ENCODE measurements around the gene CEACAM5.

The CEACAM5 gene

DNA sequence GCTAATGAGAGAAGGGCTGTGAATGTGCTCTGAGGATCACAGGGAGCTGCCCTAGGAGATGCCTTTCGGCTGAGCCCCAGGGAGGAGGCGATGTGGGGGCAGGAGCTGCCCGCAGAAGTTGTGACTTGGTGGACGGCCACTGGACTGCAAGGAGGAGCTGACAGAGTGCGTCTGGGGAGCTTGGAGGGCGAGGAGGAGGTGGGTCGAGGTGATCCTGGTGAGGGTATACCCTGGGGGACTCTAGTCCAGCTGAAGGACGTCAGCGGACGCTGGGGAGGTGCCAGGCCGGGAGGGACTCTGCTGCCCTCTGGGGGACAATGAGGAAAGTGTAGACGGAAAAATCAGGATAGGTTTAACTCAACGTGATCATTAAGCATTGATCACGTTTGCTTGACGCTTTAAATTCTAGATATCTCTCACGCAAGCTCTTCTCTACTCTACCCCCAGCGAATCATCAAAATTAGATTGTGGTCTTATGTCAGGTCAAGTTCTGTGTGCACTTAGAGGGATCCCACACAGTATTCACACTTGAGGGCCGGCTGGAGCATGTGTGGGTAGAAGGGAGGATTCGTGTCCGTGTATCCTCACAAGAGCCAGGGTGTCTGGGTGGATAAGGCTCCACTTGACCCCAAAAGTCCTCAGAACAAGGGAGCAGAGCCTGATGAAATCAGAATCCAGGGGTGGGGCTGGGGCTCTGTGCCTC is 17.0 kb upstream of the CEACAM5 start:
- Histone ChIP-seq H3K27me3 (ENCODE audit: control insufficient read depth in 1 of 2, insufficient read depth in 2 of 2, low read length in 2 of 2) (peaks cover 4 to 11% of the 10 kb centered on the region in 2 donors), H3K9ac (ENCODE audit: low read length in 2 of 2) (no peak overlapping the region)

GRCh38 chr19:41694196-41694595 is 14.2 kb upstream of the CEACAM5 start:
- no peak overlapping the region for H3K4me3 ChIP-seq (ENCODE audit: low read length in 2 of 2)
- no peak overlapping the region for H3K9ac ChIP-seq (ENCODE audit: low read length in 2 of 2)
- H3K9me3 ChIP-seq (ENCODE audit: control insufficient read depth in 2 of 2, low read length in 2 of 2), result peaks cover 0 to 14% of the 10 kb centered on the region in 2 donors
- no peak overlapping the region for H3K27ac ChIP-seq (ENCODE audit: low read length)
- H3K27me3 ChIP-seq (ENCODE audit: control insufficient read depth in 1 of 2, insufficient read depth in 2 of 2, low read length in 2 of 2), result peaks cover 0 to 11% of the 10 kb centered on the region in 2 donors
- H3K36me3 ChIP-seq (ENCODE audit: control insufficient read depth in 2 of 2, insufficient read depth in 2 of 2, low read length in 2 of 2), result no peaks in the 10 kb centered on the region
- no peaks in the 10 kb centered on the region for H3K4me1 ChIP-seq (ENCODE audit: control insufficient read depth, insufficient read depth, low read length)

More for the DNA sequence above, 17.0 kb upstream of the CEACAM5 start:
- Histone ChIP-seq H3K27ac (ENCODE audit: low read length) (no peak overlapping the region), H3K9me3 (ENCODE audit: control insufficient read depth in 2 of 2, low read length in 2 of 2) (peaks cover 0 to 14% of the 10 kb centered on the region in 2 donors), H3K4me3 (ENCODE audit: low read length in 2 of 2) (no peak overlapping the region), H3K4me1 (ENCODE audit: control insufficient read depth, insufficient read depth, low read length) (no peaks in the 10 kb centered on the region), H3K36me3 (ENCODE audit: control insufficient read depth in 2 of 2, insufficient read depth in 2 of 2, low read length in 2 of 2) (no peaks in the 10 kb centered on the region)

GRCh38 chr19:41694831-41695635 is 13.4 kb upstream of the CEACAM5 start:
- Histone ChIP-seq H3K9ac (ENCODE audit: low read length in 2 of 2) (no peak overlapping the region), H3K27me3 (ENCODE audit: control insufficient read depth in 1 of 2, insufficient read depth in 2 of 2, low read length in 2 of 2) (peaks cover 0 to 16% of the 10 kb centered on the region in 2 donors), H3K27ac (ENCODE audit: low read length) (no peak overlapping the region), H3K9me3 (ENCODE audit: control insufficient read depth in 2 of 2, low read length in 2 of 2) (peaks cover 0 to 14% of the 10 kb centered on the region in 2 donors), H3K4me1 (ENCODE audit: control insufficient read depth, insufficient read depth, low read length) (no peaks in the 10 kb centered on the region), H3K4me3 (ENCODE audit: low read length in 2 of 2) (no peak overlapping the region), H3K36me3 (ENCODE audit: control insufficient read depth in 2 of 2, insufficient read depth in 2 of 2, low read length in 2 of 2) (no peaks in the 10 kb centered on the region)

DNA sequence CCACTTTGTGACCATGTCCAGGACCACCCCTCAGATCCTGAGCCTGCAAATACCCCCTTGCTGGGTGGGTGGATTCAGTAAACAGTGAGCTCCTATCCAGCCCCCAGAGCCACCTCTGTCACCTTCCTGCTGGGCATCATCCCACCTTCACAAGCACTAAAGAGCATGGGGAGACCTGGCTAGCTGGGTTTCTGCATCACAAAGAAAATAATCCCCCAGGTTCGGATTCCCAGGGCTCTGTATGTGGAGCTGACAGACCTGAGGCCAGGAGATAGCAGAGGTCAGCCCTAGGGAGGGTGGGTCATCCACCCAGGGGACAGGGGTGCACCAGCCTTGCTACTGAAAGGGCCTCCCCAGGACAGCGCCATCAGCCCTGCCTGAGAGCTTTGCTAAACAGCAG is 12.7 kb upstream of the CEACAM5 start:
- H3K36me3 ChIP-seq (ENCODE audit: control insufficient read depth in 2 of 2, insufficient read depth in 2 of 2, low read length in 2 of 2), result no peaks in the 10 kb centered on the region
- peaks cover 0 to 18% of the 10 kb centered on the region in 2 donors for H3K27me3 ChIP-seq (ENCODE audit: control insufficient read depth in 1 of 2, insufficient read depth in 2 of 2, low read length in 2 of 2)
- no peaks in the 10 kb centered on the region for H3K4me1 ChIP-seq (ENCODE audit: control insufficient read depth, insufficient read depth, low read length)
- H3K27ac ChIP-seq (ENCODE audit: low read length), result no peak overlapping the region
- no peak overlapping the region for H3K9ac ChIP-seq (ENCODE audit: low read length in 2 of 2)
- peaks cover 0 to 12% of the 10 kb centered on the region in 2 donors for H3K9me3 ChIP-seq (ENCODE audit: control insufficient read depth in 2 of 2, low read length in 2 of 2)
- no peak overlapping the region for H3K4me3 ChIP-seq (ENCODE audit: low read length in 2 of 2)

DNA sequence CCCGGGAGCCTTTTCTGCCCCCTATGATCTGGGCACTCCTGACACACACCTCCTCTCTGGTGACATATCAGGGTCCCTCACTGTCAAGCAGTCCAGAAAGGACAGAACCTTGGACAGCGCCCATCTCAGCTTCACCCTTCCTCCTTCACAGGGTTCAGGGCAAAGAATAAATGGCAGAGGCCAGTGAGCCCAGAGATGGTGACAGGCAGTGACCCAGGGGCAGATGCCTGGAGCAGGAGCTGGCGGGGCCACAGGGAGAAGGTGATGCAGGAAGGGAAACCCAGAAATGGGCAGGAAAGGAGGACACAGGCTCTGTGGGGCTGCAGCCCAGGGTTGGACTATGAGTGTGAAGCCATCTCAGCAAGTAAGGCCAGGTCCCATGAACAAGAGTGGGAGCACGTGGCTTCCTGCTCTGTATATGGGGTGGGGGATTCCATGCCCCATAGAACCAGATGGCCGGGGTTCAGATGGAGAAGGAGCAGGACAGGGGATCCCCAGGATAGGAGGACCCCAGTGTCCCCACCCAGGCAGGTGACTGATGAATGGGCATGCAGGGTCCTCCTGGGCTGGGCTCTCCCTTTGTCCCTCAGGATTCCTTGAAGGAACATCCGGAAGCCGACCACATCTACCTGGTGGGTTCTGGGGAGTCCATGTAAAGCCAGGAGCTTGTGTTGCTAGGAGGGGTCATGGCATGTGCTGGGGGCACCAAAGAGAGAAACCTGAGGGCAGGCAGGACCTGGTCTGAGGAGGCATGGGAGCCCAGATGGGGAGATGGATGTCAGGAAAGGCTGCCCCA is 11.8 kb upstream of the CEACAM5 start:
- Histone ChIP-seq H3K4me3 (ENCODE audit: low read length in 2 of 2) (no peak overlapping the region), H3K36me3 (ENCODE audit: control insufficient read depth in 2 of 2, insufficient read depth in 2 of 2, low read length in 2 of 2) (no peaks in the 10 kb centered on the region), H3K27me3 (ENCODE audit: control insufficient read depth in 1 of 2, insufficient read depth in 2 of 2, low read length in 2 of 2) (peaks cover 3 to 16% of the 10 kb centered on the region in 2 donors), H3K27ac (ENCODE audit: low read length) (no peak overlapping the region), H3K9me3 (ENCODE audit: control insufficient read depth in 2 of 2, low read length in 2 of 2) (peaks cover 0 to 7% of the 10 kb centered on the region in 2 donors), H3K9ac (ENCODE audit: low read length in 2 of 2) (no peak overlapping the region), H3K4me1 (ENCODE audit: control insufficient read depth, insufficient read depth, low read length) (no peaks in the 10 kb centered on the region)

DNA sequence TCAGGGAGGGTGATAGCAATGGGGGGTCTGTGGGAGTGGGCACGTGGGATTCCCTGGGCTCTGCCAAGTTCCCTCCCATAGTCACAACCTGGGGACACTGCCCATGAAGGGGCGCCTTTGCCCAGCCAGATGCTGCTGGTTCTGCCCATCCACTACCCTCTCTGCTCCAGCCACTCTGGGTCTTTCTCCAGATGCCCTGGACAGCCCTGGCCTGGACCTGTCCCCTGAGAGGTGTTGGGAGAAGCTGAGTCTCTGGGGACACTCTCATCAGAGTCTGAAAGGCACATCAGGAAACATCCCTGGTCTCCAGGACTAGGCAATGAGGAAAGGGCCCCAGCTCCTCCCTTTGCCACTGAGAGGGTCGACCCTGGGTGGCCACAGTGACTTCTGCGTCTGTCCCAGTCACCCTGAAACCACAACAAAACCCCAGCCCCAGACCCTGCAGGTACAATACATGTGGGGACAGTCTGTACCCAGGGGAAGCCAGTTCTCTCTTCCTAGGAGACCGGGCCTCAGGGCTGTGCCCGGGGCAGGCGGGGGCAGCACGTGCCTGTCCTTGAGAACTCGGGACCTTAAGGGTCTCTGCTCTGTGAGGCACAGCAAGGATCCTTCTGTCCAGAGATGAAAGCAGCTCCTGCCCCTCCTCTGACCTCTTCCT is 11.1 kb upstream of the CEACAM5 start:
- Histone ChIP-seq H3K36me3 (ENCODE audit: control insufficient read depth in 2 of 2, insufficient read depth in 2 of 2, low read length in 2 of 2) (no peaks in the 10 kb centered on the region), H3K9ac (ENCODE audit: low read length in 2 of 2) (no peak overlapping the region), H3K4me1 (ENCODE audit: control insufficient read depth, insufficient read depth, low read length) (no peaks in the 10 kb centered on the region), H3K27ac (ENCODE audit: low read length) (no peak overlapping the region), H3K9me3 (ENCODE audit: control insufficient read depth in 2 of 2, low read length in 2 of 2) (peaks cover 0 to 3% of the 10 kb centered on the region in 2 donors), H3K4me3 (ENCODE audit: low read length in 2 of 2) (no peak overlapping the region), H3K27me3 (ENCODE audit: control insufficient read depth in 1 of 2, insufficient read depth in 2 of 2, low read length in 2 of 2) (peaks cover 3 to 14% of the 10 kb centered on the region in 2 donors)

DNA sequence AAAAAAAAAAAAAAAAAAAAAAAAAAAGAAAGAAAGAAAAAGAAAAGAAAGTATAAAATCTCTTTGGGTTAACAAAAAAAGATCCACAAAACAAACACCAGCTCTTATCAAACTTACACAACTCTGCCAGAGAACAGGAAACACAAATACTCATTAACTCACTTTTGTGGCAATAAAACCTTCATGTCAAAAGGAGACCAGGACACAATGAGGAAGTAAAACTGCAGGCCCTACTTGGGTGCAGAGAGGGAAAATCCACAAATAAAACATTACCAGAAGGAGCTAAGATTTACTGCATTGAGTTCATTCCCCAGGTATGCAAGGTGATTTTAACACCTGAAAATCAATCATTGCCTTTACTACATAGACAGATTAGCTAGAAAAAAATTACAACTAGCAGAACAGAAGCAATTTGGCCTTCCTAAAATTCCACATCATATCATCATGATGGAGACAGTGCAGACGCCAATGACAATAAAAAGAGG is 9.6 kb upstream of the CEACAM5 start:
- no peak overlapping the region for H3K27ac ChIP-seq (ENCODE audit: low read length)

GRCh38 chr19:41699231-41699967 is 9.0 kb upstream of the CEACAM5 start:
- Histone ChIP-seq H3K36me3 (ENCODE audit: control insufficient read depth in 2 of 2, insufficient read depth in 2 of 2, low read length in 2 of 2) (no peaks in the 10 kb centered on the region), H3K27me3 (ENCODE audit: control insufficient read depth in 1 of 2, insufficient read depth in 2 of 2, low read length in 2 of 2) (peaks cover 3 to 16% of the 10 kb centered on the region in 2 donors), H3K4me3 (ENCODE audit: low read length in 2 of 2) (no peak overlapping the region), H3K27ac (ENCODE audit: low read length) (no peak overlapping the region), H3K9me3 (ENCODE audit: control insufficient read depth in 2 of 2, low read length in 2 of 2) (no peaks in the 10 kb centered on the region), H3K9ac (ENCODE audit: low read length in 2 of 2) (no peak overlapping the region), H3K4me1 (ENCODE audit: control insufficient read depth, insufficient read depth, low read length) (no peaks in the 10 kb centered on the region)

More for the DNA sequence above, 9.6 kb upstream of the CEACAM5 start:
- no peak overlapping the region for H3K9ac ChIP-seq (ENCODE audit: low read length in 2 of 2)
- no peak overlapping the region for H3K4me3 ChIP-seq (ENCODE audit: low read length in 2 of 2)
- H3K36me3 ChIP-seq (ENCODE audit: control insufficient read depth in 2 of 2, insufficient read depth in 2 of 2, low read length in 2 of 2), result no peaks in the 10 kb centered on the region
- peaks cover 0 to 3% of the 10 kb centered on the region in 2 donors for H3K9me3 ChIP-seq (ENCODE audit: control insufficient read depth in 2 of 2, low read length in 2 of 2)
- peaks cover 3 to 14% of the 10 kb centered on the region in 2 donors for H3K27me3 ChIP-seq (ENCODE audit: control insufficient read depth in 1 of 2, insufficient read depth in 2 of 2, low read length in 2 of 2)
- H3K4me1 ChIP-seq (ENCODE audit: control insufficient read depth, insufficient read depth, low read length), result no peaks in the 10 kb centered on the region

DNA sequence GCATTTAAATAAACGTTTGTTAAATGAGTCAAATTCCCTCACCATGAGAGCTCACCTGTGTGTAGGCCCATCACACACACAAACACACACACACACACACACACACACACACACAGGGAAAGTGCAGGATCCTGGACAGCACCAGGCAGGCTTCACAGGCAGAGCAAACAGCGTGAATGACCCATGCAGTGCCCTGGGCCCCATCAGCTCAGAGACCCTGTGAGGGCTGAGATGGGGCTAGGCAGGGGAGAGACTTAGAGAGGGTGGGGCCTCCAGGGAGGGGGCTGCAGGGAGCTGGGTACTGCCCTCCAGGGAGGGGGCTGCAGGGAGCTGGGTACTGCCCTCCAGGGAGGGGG is 8.5 kb upstream of the CEACAM5 start:
- Histone ChIP-seq H3K36me3 (ENCODE audit: control insufficient read depth in 2 of 2, insufficient read depth in 2 of 2, low read length in 2 of 2) (no peaks in the 10 kb centered on the region), H3K4me1 (ENCODE audit: control insufficient read depth, insufficient read depth, low read length) (no peaks in the 10 kb centered on the region), H3K4me3 (ENCODE audit: low read length in 2 of 2) (no peak overlapping the region), H3K27me3 (ENCODE audit: control insufficient read depth in 1 of 2, insufficient read depth in 2 of 2, low read length in 2 of 2) (peaks cover 3 to 16% of the 10 kb centered on the region in 2 donors), H3K9ac (ENCODE audit: low read length in 2 of 2) (no peak overlapping the region), H3K27ac (ENCODE audit: low read length) (no peak overlapping the region), H3K9me3 (ENCODE audit: control insufficient read depth in 2 of 2, low read length in 2 of 2) (no peaks in the 10 kb centered on the region)

Measured in stomach smooth muscle (tissue), 2 donors.